ENCODE measurements around the gene DNM3.

Gene DNM3

DNA sequence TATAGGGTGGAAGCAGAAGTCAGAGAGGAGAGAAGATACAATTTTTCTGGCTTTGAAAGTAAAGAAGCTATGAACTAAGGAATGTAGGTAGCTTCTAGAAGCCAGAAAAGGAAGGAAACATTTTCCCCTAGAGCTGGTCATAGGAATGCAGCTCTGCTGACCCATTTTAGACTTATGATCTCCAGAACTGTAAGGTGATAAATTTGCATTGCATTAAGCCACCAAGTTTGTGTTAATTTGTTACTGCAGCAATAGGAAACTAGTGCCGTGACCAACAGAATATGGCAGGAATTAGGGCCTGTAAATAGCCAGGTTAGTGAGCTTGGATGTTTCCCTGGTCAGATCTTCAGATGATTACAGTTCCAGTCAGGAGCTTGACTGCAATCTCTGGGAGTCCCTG is 334.9 kb downstream of the DNM3 start:
- Histone ChIP-seq H3K9ac (ENCODE audit: low read length) (no peak overlapping the region), H3K4me3 (ENCODE audit: low read depth, low read length) (no peak overlapping the region), H3K27me3 (ENCODE audit: control insufficient read depth, insufficient read depth, low read length) (no peaks in the 10 kb centered on the region), H3K36me3 (ENCODE audit: control insufficient read depth, insufficient read depth, low read length) (no peaks in the 10 kb centered on the region), H3K9me3 (ENCODE audit: control insufficient read depth, insufficient read depth, low read depth, low read length) (no peaks in the 10 kb centered on the region), H3K27ac (ENCODE audit: low read depth, low read length) (no peak overlapping the region), H3K4me1 (ENCODE audit: control insufficient read depth, insufficient read depth, low read length) (no peaks in the 10 kb centered on the region)

DNA sequence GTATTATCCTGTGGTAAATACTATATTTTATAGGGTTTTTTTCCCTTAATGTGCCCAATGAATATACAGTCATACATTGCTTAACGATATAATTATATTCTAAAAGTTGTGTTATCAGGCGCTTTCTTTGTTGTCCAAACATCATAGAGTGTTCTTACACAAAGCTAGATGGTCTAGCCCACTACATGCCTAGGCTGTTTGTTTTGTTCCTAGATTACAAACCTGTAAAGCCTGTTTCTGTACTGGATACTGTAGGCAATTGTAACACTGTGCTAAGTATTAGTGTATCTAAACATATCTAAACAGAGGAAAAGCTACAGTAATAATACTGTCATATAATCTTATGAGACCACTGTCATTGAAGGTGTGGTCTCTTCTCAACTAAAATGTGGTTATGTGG is 336.6 kb downstream of the DNM3 start:
- H3K4me1 ChIP-seq (ENCODE audit: control insufficient read depth, insufficient read depth, low read length), result no peaks in the 10 kb centered on the region
- H3K4me3 ChIP-seq (ENCODE audit: low read depth, low read length), result no peak overlapping the region
- no peak overlapping the region for H3K27ac ChIP-seq (ENCODE audit: low read depth, low read length)
- no peak overlapping the region for H3K9ac ChIP-seq (ENCODE audit: low read length)
- H3K36me3 ChIP-seq (ENCODE audit: control insufficient read depth, insufficient read depth, low read length), result no peaks in the 10 kb centered on the region
- no peaks in the 10 kb centered on the region for H3K27me3 ChIP-seq (ENCODE audit: control insufficient read depth, insufficient read depth, low read length)
- H3K9me3 ChIP-seq (ENCODE audit: control insufficient read depth, insufficient read depth, low read depth, low read length), result no peaks in the 10 kb centered on the region

DNA sequence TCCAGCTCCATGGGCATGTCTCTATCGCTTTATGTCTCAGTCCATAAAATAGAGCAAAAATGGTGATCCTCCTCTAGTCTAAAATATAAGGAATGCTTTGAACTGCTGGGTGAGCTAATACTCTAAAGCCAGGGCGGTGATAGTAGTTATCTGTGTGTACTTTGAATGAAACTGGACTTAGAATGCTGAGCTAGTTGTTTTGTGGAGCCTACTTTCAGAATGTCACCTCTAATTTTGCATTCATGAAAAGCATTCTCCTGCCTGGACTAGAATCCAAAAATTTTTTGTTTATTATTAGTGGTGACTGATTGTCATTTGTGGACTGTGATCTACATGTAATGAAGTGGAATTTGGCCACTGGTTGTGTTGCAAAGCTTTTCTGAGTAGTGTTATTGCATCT is 337.6 kb downstream of the DNM3 start:
- Histone ChIP-seq H3K36me3 (ENCODE audit: control insufficient read depth, insufficient read depth, low read length) (no peaks in the 10 kb centered on the region), H3K9ac (ENCODE audit: low read length) (no peak overlapping the region), H3K4me3 (ENCODE audit: low read depth, low read length) (no peak overlapping the region), H3K9me3 (ENCODE audit: control insufficient read depth, insufficient read depth, low read depth, low read length) (no peaks in the 10 kb centered on the region), H3K27ac (ENCODE audit: low read depth, low read length) (no peak overlapping the region), H3K4me1 (ENCODE audit: control insufficient read depth, insufficient read depth, low read length) (no peaks in the 10 kb centered on the region), H3K27me3 (ENCODE audit: control insufficient read depth, insufficient read depth, low read length) (no peaks in the 10 kb centered on the region)

DNA sequence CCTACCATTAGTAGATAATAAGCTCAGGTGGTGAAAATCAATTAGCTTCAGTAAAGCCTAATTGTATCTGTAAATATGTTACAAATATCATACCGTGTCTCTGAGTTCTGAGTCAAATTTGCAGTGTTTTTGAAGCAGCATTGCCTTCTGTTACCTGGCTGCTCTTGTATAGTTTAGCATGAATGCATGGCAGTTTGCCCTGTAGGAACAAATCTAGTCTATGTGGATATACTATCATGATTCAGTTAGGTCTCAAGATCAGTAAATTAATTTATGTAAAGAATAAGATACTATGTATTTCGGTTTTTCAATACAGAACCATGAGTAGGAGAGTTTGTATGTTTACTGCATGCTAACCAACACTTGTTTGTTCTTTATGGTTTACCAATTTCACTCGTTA is 338.6 kb downstream of the DNM3 start:
- no peak overlapping the region for H3K9ac ChIP-seq (ENCODE audit: low read length)
- H3K27me3 ChIP-seq (ENCODE audit: control insufficient read depth, insufficient read depth, low read length), result no peaks in the 10 kb centered on the region
- no peaks in the 10 kb centered on the region for H3K9me3 ChIP-seq (ENCODE audit: control insufficient read depth, insufficient read depth, low read depth, low read length)
- H3K27ac ChIP-seq (ENCODE audit: low read depth, low read length), result no peak overlapping the region
- peaks cover 7% of the 10 kb centered on the region for H3K4me1 ChIP-seq (ENCODE audit: control insufficient read depth, insufficient read depth, low read length)
- H3K36me3 ChIP-seq (ENCODE audit: control insufficient read depth, insufficient read depth, low read length), result no peaks in the 10 kb centered on the region
- H3K4me3 ChIP-seq (ENCODE audit: low read depth, low read length), result no peak overlapping the region

DNA sequence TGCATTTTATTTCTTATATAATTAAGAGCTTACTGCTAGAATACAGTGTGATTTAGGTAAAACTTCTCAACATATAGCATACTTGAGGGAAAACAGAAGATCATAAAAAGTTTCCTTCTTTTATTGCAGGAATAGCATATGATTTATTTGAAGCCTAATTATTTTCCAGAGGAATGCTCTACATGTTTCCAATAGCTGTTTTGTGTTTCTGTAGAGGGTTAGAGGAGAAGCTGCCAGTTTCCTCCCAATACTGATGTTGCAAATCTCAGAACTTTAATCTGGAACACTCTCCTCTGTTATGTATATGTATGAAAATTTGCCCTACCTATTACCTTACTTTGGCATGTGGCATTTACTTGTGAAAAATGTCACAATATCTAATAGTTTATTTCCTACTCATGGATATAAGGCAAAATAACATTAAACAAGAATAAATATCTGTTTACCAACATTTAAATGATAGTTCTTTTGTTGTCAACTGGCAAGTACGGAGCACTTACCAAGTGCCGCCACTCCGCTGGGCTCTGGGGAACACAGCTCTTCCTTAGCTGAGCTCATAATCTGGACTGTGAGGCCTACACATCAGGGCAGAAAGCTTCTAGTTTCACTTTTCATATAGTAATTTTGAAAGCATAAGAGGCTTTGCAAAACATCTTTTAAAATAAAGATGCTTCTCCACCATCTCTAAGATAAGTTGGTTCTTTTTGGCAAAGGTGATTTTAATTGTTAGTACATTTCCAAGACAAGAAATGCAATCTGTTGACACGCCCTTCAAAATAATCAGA is 339.4 kb downstream of the DNM3 start:
- H3K4me1 ChIP-seq (ENCODE audit: control insufficient read depth, insufficient read depth, low read length), result peaks cover 14% of the 10 kb centered on the region
- H3K27ac ChIP-seq (ENCODE audit: low read depth, low read length), result no peak overlapping the region
- no peak overlapping the region for H3K9ac ChIP-seq (ENCODE audit: low read length)
- H3K9me3 ChIP-seq (ENCODE audit: control insufficient read depth, insufficient read depth, low read depth, low read length), result no peaks in the 10 kb centered on the region
- H3K4me3 ChIP-seq (ENCODE audit: low read depth, low read length), result no peak overlapping the region
- H3K27me3 ChIP-seq (ENCODE audit: control insufficient read depth, insufficient read depth, low read length), result no peaks in the 10 kb centered on the region
- no peaks in the 10 kb centered on the region for H3K36me3 ChIP-seq (ENCODE audit: control insufficient read depth, insufficient read depth, low read length)

DNA sequence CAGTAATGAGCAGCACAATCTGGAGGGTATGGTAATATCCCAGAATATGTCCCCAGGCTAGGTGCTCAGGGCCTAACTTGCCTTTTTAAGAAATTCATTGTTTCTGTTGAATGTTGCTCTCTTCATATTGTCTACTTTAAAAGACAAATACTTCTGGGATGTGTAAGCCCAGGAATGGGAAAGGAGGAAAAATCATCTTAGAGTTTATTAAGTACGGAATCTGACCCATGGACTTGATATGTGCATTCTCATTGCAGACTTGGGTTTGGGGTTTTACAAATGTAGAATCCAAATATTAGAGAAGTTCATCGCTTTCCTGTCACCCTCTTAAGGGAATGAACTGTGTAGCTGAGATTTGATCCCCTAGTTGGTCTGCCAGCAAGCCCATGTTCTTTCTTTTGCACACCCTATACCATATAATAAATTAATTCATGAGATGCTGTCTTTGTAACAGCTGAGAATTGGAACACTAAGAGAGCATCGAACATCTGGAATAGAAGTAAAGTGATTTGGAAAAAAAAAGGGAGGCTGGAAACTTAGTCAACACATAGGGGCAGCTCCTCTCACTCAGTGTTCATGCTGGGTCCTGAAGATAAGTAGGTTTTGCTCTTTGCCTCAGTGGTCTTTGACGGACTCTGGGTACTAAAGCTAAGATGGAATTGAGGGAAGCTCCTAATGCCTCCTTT is 343.4 kb downstream of the DNM3 start:
- Histone ChIP-seq H3K4me1 (ENCODE audit: control insufficient read depth, insufficient read depth, low read length) (peaks cover 18% of the 10 kb centered on the region), H3K9me3 (ENCODE audit: control insufficient read depth, insufficient read depth, low read depth, low read length) (no peaks in the 10 kb centered on the region), H3K27me3 (ENCODE audit: control insufficient read depth, insufficient read depth, low read length) (no peaks in the 10 kb centered on the region), H3K9ac (ENCODE audit: low read length) (no peak overlapping the region), H3K27ac (ENCODE audit: low read depth, low read length) (no peak overlapping the region), H3K36me3 (ENCODE audit: control insufficient read depth, insufficient read depth, low read length) (no peaks in the 10 kb centered on the region), H3K4me3 (ENCODE audit: low read depth, low read length) (no peak overlapping the region)

DNA sequence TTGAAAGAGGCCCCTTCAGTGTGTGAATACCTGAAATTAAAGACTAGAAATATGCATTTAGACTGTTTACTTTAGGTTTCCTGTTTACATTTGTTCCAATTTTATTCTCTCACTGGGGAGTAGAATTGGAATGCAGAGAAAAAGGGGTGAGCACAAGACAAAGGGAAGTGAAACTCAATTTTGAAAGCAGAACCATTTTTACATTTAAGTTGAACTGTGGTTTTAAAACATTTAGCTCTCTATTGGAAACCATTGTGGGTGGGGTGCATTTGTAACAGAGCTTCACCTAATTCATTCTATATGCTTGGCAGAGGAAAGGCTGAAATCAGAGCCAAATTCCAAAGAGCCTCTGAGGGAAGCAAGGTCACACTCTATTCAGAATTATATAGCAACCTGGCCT is 343.9 kb downstream of the DNM3 start:
- Histone ChIP-seq H3K9me3 (ENCODE audit: control insufficient read depth, insufficient read depth, low read depth, low read length) (no peaks in the 10 kb centered on the region), H3K4me1 (ENCODE audit: control insufficient read depth, insufficient read depth, low read length) (peaks cover 18% of the 10 kb centered on the region), H3K27me3 (ENCODE audit: control insufficient read depth, insufficient read depth, low read length) (no peaks in the 10 kb centered on the region), H3K27ac (ENCODE audit: low read depth, low read length) (no peak overlapping the region), H3K36me3 (ENCODE audit: control insufficient read depth, insufficient read depth, low read length) (no peaks in the 10 kb centered on the region), H3K4me3 (ENCODE audit: low read depth, low read length) (no peak overlapping the region), H3K9ac (ENCODE audit: low read length) (no peak overlapping the region)

DNA sequence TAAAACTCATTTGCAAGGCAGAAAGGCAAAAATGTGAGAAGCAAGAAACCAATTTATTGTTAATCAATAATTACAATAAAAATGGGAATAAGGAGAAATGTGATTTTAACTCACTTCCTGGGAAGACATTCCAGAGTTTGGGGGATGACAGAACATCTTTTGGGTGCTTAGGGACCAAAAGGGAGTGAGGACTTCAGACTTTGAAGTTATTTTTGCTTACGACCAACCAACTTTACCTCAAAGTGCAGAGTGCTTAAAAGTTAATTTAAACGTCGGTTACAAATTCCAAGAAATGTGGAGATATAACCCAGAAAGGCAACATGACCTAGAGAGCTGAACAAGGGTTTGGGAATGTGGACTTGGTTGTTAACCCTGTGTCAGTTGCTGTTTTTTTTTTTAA is 344.7 kb downstream of the DNM3 start:
- Histone ChIP-seq H3K27me3 (ENCODE audit: control insufficient read depth, insufficient read depth, low read length) (no peaks in the 10 kb centered on the region), H3K27ac (ENCODE audit: low read depth, low read length) (no peak overlapping the region), H3K4me1 (ENCODE audit: control insufficient read depth, insufficient read depth, low read length) (peaks cover 18% of the 10 kb centered on the region), H3K9ac (ENCODE audit: low read length) (no peak overlapping the region), H3K4me3 (ENCODE audit: low read depth, low read length) (no peak overlapping the region), H3K9me3 (ENCODE audit: control insufficient read depth, insufficient read depth, low read depth, low read length) (no peaks in the 10 kb centered on the region), H3K36me3 (ENCODE audit: control insufficient read depth, insufficient read depth, low read length) (no peaks in the 10 kb centered on the region)

DNA sequence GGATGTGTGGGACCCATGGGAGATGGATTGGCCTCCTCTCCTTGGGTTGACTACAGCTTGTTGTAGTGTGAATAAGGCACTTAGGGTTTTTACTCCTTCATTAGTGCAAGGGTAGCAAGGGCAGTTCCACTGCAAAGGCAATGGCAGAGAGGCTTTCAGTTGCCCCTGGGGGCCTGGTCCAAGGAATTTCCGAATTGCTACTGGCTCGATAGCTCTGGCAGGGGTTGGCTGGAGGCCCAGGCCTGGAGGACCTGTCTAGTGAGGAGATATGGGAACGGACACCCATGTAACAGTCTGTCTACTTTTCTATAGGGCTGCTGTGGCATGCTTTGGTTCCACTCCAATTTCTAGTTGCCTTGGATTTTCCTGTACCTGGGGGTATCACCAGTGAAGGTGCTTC is 360.3 kb downstream of the DNM3 start:
- peaks cover 14% of the 10 kb centered on the region; the same call in 1 of the 2 replicates for H3K9me3 ChIP-seq (ENCODE audit: control insufficient read depth, insufficient read depth, low read depth, low read length)
- no peaks in the 10 kb centered on the region for H3K27me3 ChIP-seq (ENCODE audit: control insufficient read depth, insufficient read depth, low read length)
- H3K9ac ChIP-seq (ENCODE audit: low read length), result no peak overlapping the region
- H3K36me3 ChIP-seq (ENCODE audit: control insufficient read depth, insufficient read depth, low read length), result no peaks in the 10 kb centered on the region
- H3K4me3 ChIP-seq (ENCODE audit: low read depth, low read length), result no peak overlapping the region
- no peak overlapping the region for H3K27ac ChIP-seq (ENCODE audit: low read depth, low read length)
- H3K4me1 ChIP-seq (ENCODE audit: control insufficient read depth, insufficient read depth, low read length), result no peaks in the 10 kb centered on the region

DNA sequence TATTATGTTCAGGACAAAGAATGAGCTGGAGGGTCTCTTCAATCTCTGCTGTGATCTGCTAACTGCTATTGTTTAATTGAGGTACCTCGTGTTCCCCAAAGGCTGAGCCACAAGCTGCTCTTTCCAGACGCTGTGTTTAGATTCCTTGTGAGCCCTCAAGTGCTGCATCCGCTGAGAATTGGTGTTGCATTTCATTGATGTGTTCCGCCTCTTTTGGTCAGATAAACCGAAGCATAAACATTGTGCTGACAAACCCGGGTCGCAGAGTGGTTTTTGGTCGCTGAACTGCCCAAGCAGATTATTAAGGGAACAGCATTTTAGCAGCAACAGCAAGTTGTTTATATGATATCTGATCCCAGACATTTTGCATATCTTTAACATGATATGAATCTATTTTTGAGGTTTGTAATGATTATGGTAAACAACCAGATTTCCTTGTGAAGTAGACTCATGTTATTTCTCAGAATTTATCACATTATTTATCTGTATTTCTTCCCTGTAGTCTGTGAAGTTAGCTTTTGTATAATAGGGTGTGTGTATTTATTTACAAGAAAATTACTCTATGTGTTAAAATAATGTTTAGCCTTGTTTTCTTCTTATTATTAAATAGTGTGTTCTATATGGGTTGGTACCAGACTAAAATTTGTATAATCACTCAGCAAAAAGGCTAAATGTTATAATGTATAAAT is 362.0 kb downstream of the DNM3 start:
- no peak overlapping the region for H3K27ac ChIP-seq (ENCODE audit: low read depth, low read length)
- H3K4me1 ChIP-seq (ENCODE audit: control insufficient read depth, insufficient read depth, low read length), result no peaks in the 10 kb centered on the region
- H3K27me3 ChIP-seq (ENCODE audit: control insufficient read depth, insufficient read depth, low read length), result no peaks in the 10 kb centered on the region
- no peaks in the 10 kb centered on the region for H3K36me3 ChIP-seq (ENCODE audit: control insufficient read depth, insufficient read depth, low read length)
- no peak overlapping the region for H3K9ac ChIP-seq (ENCODE audit: low read length)
- no peak overlapping the region for H3K4me3 ChIP-seq (ENCODE audit: low read depth, low read length)
- 0 out of 2 replicates have a peak, but pooled peaks cover 5% of the 10 kb centered on the region for H3K9me3 ChIP-seq (ENCODE audit: control insufficient read depth, insufficient read depth, low read depth, low read length)

DNA sequence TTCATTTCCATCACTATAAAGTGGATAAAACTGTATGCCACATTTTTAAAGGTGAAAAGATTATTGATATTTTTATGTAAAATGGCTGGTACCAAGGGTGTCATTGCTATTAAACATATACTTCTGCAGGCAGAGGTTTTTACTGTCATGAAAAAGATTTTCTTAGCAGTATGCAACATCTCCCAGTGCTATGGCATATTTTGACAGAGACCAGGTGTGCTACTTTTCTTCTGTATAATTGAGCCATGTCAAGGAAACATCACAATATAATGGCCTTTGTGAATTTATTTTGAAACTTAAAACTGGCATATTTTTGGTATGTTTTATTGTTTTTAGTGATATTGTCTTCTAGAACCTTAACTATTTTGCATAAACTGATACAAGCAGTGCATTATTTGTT is 362.6 kb downstream of the DNM3 start:
- no peaks in the 10 kb centered on the region for H3K27me3 ChIP-seq (ENCODE audit: control insufficient read depth, insufficient read depth, low read length)
- H3K27ac ChIP-seq (ENCODE audit: low read depth, low read length), result no peak overlapping the region
- no peak overlapping the region for H3K4me3 ChIP-seq (ENCODE audit: low read depth, low read length)
- no peak overlapping the region for H3K9ac ChIP-seq (ENCODE audit: low read length)
- H3K9me3 ChIP-seq (ENCODE audit: control insufficient read depth, insufficient read depth, low read depth, low read length), result 0 out of 2 replicates have a peak, but pooled peaks cover 5% of the 10 kb centered on the region
- H3K4me1 ChIP-seq (ENCODE audit: control insufficient read depth, insufficient read depth, low read length), result no peaks in the 10 kb centered on the region
- no peaks in the 10 kb centered on the region for H3K36me3 ChIP-seq (ENCODE audit: control insufficient read depth, insufficient read depth, low read length)

All from HUES6 (cell line).